ENCODE measurements around the gene INPP5J.
"Not testable (repeated sequence)": the region's sequence is repeated elsewhere in the genome, so short reads cannot be mapped to it uniquely, and the experiment has no call there.

Gene INPP5J

GRCh38 chr22:31122532-31123291 is at the start of gene INPP5J:
Gene INPP5J (plus strand): TSS chr22:31122966. CDS start chr22:31123015, 49 bp downstream.
- in situ Hi-C loops (cut with MboI; ENCODE audit: low sequenced_read_pairs): no loop called here

GRCh38 chr22:31073125-31073524 is 49.6 kb upstream of the INPP5J start:
- in situ Hi-C loops (cut with MboI; ENCODE audit: low sequenced_read_pairs): not testable (repeated sequence)

GRCh38 chr22:31073545-31074145 is 49.1 kb upstream of the INPP5J start:
- in situ Hi-C loops (cut with MboI; ENCODE audit: low sequenced_read_pairs): not testable (repeated sequence)

GRCh38 chr22:31075961-31076360 is 46.8 kb upstream of the INPP5J start:
- in situ Hi-C loops (cut with MboI; ENCODE audit: low sequenced_read_pairs): no loop called here

GRCh38 chr22:31077681-31078080 is 45.1 kb upstream of the INPP5J start:
- in situ Hi-C loops (cut with MboI; ENCODE audit: low sequenced_read_pairs): no loop called here

GRCh38 chr22:31078389-31078788 is 44.4 kb upstream of the INPP5J start:
- in situ Hi-C loops (cut with MboI; ENCODE audit: low sequenced_read_pairs): not testable (repeated sequence)

GRCh38 chr22:31079095-31079642 is 43.6 kb upstream of the INPP5J start:
- in situ Hi-C loops (cut with MboI; ENCODE audit: low sequenced_read_pairs): no loop called here

GRCh38 chr22:31080164-31080847 is 42.5 kb upstream of the INPP5J start:
- in situ Hi-C loops (cut with MboI; ENCODE audit: low sequenced_read_pairs): no loop called here

GRCh38 chr22:31080848-31081649 is 41.7 kb upstream of the INPP5J start, which contains the start of gene SMTN:
Gene SMTN (plus strand): TSS chr22:31081318. CDS start chr22:31083259, 1,941 bp downstream.
- in situ Hi-C loops (cut with MboI; ENCODE audit: low sequenced_read_pairs): no loop called here

- in situ Hi-C loops (cut with MboI; ENCODE audit: low sequenced_read_pairs): no loop called here
These were observed 40.7 kb upstream of the INPP5J start for GRCh38 chr22:31081963-31082605.

GRCh38 chr22:31082606-31083376 is 40.0 kb upstream of the INPP5J start:
- in situ Hi-C loops (cut with MboI; ENCODE audit: low sequenced_read_pairs): no loop called here

- in situ Hi-C loops (cut with MboI; ENCODE audit: low sequenced_read_pairs): no loop called here
These were observed 39.4 kb upstream of the INPP5J start for GRCh38 chr22:31083377-31083768.

GRCh38 chr22:31083923-31084810 is 38.6 kb upstream of the INPP5J start:
- in situ Hi-C loops (cut with MboI; ENCODE audit: low sequenced_read_pairs): no loop called here

- in situ Hi-C loops (cut with MboI; ENCODE audit: low sequenced_read_pairs): no loop called here
These were observed 37.8 kb upstream of the INPP5J start for GRCh38 chr22:31084811-31085492.

GRCh38 chr22:31085493-31085824 is 37.3 kb upstream of the INPP5J start:
- in situ Hi-C loops (cut with MboI; ENCODE audit: low sequenced_read_pairs): no loop called here

GRCh38 chr22:31085928-31086327 is 36.8 kb upstream of the INPP5J start:
- in situ Hi-C loops (cut with MboI; ENCODE audit: low sequenced_read_pairs): no loop called here

GRCh38 chr22:31086703-31087330 is 35.9 kb upstream of the INPP5J start:
- in situ Hi-C loops (cut with MboI; ENCODE audit: low sequenced_read_pairs): no loop called here

All from hTERT RPE-1 (cell line).